ENCODE data around the gene UBXN11. TPM values are rescaled to one million over a fixed set of nuclear protein-coding genes. Genes with fewer than 3 reads are reported as not detected.

Gene UBXN11
- 15.8 TPM for polyA plus RNA-seq (2013, experiment 1 of 4)
- 18.3 TPM for polyA plus RNA-seq (2013, experiment 2 of 4)
- 13.1 TPM for polyA plus RNA-seq (2013, experiment 3 of 4)
- polyA plus RNA-seq (2013, experiment 4 of 4): 15.9 TPM

- 5% methylated on average over 51 of the region's 51 CpGs for WGBS, 2 experiments
- Histone ChIP-seq H3K27me3 (ENCODE audit: control insufficient read depth, insufficient read depth, low read length, poor library complexity, severe bottlenecking) (no peaks in the 10 kb centered on the region), H3K4me3 (ENCODE audit: insufficient read depth, low read depth, low read length) (peak within 1 kb of the TSS; percentile 60), H3K27ac (ENCODE audit: insufficient read depth, low read depth, low read length, poor library complexity, severe bottlenecking) (peak within 1 kb of the TSS; percentile 52), H3K9me3 (ENCODE audit: control insufficient read depth, low read length) (no peaks in the 10 kb centered on the region), H3K36me3 (ENCODE audit: control insufficient read depth, insufficient read depth, low read length) (no peaks in the 10 kb centered on the region), H3K4me1 (ENCODE audit: control insufficient read depth, insufficient read depth, low read length) (peaks cover 3% of the 10 kb centered on the region)
These were observed at the start of gene UBXN11 for GRCh38 chr1:26306290-26307229. Gene UBXN11 (minus strand): TSS chr1:26306636. CDS start chr1:26302883, 3,753 bp downstream.

GRCh38 chr1:26356106-26356505, 49.7 kb upstream of the UBXN11 start:
- H3K27me3 ChIP-seq (ENCODE audit: control insufficient read depth, insufficient read depth, low read length, poor library complexity, severe bottlenecking): peaks cover 27% of the 10 kb centered on the region
- H3K4me1 ChIP-seq (ENCODE audit: control insufficient read depth, insufficient read depth, low read length): peaks cover 27% of the 10 kb centered on the region
- H3K9me3 ChIP-seq (ENCODE audit: control insufficient read depth, low read length): no peaks in the 10 kb centered on the region
- H3K27ac ChIP-seq (ENCODE audit: insufficient read depth, low read depth, low read length, poor library complexity, severe bottlenecking): no peak overlapping the region
- WGBS, 2 experiments: 94 to 97% methylated on average over 5 of the region's 5 CpGs
- no peaks in the 10 kb centered on the region for H3K36me3 ChIP-seq (ENCODE audit: control insufficient read depth, insufficient read depth, low read length)
- H3K4me3 ChIP-seq (ENCODE audit: insufficient read depth, low read depth, low read length): no peak overlapping the region

- Histone ChIP-seq H3K27ac (ENCODE audit: insufficient read depth, low read depth, low read length, poor library complexity, severe bottlenecking) (no peak overlapping the region), H3K36me3 (ENCODE audit: control insufficient read depth, insufficient read depth, low read length) (no peaks in the 10 kb centered on the region), H3K4me3 (ENCODE audit: insufficient read depth, low read depth, low read length) (no peak overlapping the region), H3K9me3 (ENCODE audit: control insufficient read depth, low read length) (no peaks in the 10 kb centered on the region), H3K4me1 (ENCODE audit: control insufficient read depth, insufficient read depth, low read length) (peaks cover 29% of the 10 kb centered on the region), H3K27me3 (ENCODE audit: control insufficient read depth, insufficient read depth, low read length, poor library complexity, severe bottlenecking) (peaks cover 16% of the 10 kb centered on the region)
- WGBS, 2 experiments: 92 to 94% methylated on average over 9 of the region's 9 CpGs
These were observed 48.5 kb upstream of the UBXN11 start for GRCh38 chr1:26354972-26355371.

GRCh38 chr1:26353976-26354820, 47.8 kb upstream of the UBXN11 start, which contains the start of gene CRYBG2:
Gene CRYBG2 (minus strand): TSS chr1:26354130. CDS start chr1:26346657, 7,473 bp downstream.
- H3K27ac ChIP-seq (ENCODE audit: insufficient read depth, low read depth, low read length, poor library complexity, severe bottlenecking): no peak within 1 kb of the TSS
- 90 to 91% methylated on average over 21 of the region's 21 CpGs for WGBS, 2 experiments
- peaks cover 8% of the 10 kb centered on the region for H3K27me3 ChIP-seq (ENCODE audit: control insufficient read depth, insufficient read depth, low read length, poor library complexity, severe bottlenecking)
- H3K36me3 ChIP-seq (ENCODE audit: control insufficient read depth, insufficient read depth, low read length): no peaks in the 10 kb centered on the region
- no peaks in the 10 kb centered on the region for H3K9me3 ChIP-seq (ENCODE audit: control insufficient read depth, low read length)
- no peak within 1 kb of the TSS for H3K4me3 ChIP-seq (ENCODE audit: insufficient read depth, low read depth, low read length)
- peaks cover 29% of the 10 kb centered on the region for H3K4me1 ChIP-seq (ENCODE audit: control insufficient read depth, insufficient read depth, low read length)

- no peak overlapping the region for H3K27ac ChIP-seq (ENCODE audit: insufficient read depth, low read depth, low read length, poor library complexity, severe bottlenecking)
- 91% methylated on average over 4 of the region's 4 CpGs for WGBS, 2 experiments
- no peak overlapping the region for H3K4me3 ChIP-seq (ENCODE audit: insufficient read depth, low read depth, low read length)
- H3K27me3 ChIP-seq (ENCODE audit: control insufficient read depth, insufficient read depth, low read length, poor library complexity, severe bottlenecking): no peaks in the 10 kb centered on the region
- H3K36me3 ChIP-seq (ENCODE audit: control insufficient read depth, insufficient read depth, low read length): no peaks in the 10 kb centered on the region
- H3K9me3 ChIP-seq (ENCODE audit: control insufficient read depth, low read length): no peaks in the 10 kb centered on the region
- peaks cover 29% of the 10 kb centered on the region for H3K4me1 ChIP-seq (ENCODE audit: control insufficient read depth, insufficient read depth, low read length)
These were observed 46.9 kb upstream of the UBXN11 start for GRCh38 chr1:26353210-26353859.

GRCh38 chr1:26352338-26352679, 45.9 kb upstream of the UBXN11 start:
- Histone ChIP-seq H3K27me3 (ENCODE audit: control insufficient read depth, insufficient read depth, low read length, poor library complexity, severe bottlenecking) (no peaks in the 10 kb centered on the region), H3K9me3 (ENCODE audit: control insufficient read depth, low read length) (no peaks in the 10 kb centered on the region), H3K27ac (ENCODE audit: insufficient read depth, low read depth, low read length, poor library complexity, severe bottlenecking) (no peak overlapping the region), H3K4me1 (ENCODE audit: control insufficient read depth, insufficient read depth, low read length) (peaks cover 29% of the 10 kb centered on the region), H3K36me3 (ENCODE audit: control insufficient read depth, insufficient read depth, low read length) (no peaks in the 10 kb centered on the region), H3K4me3 (ENCODE audit: insufficient read depth, low read depth, low read length) (no peak overlapping the region)
- WGBS, 2 experiments: 88 to 89% methylated on average over 5 of the region's 5 CpGs

GRCh38 chr1:26351590-26352337, 45.3 kb upstream of the UBXN11 start:
- Histone ChIP-seq H3K36me3 (ENCODE audit: control insufficient read depth, insufficient read depth, low read length) (no peaks in the 10 kb centered on the region), H3K9me3 (ENCODE audit: control insufficient read depth, low read length) (no peaks in the 10 kb centered on the region), H3K27me3 (ENCODE audit: control insufficient read depth, insufficient read depth, low read length, poor library complexity, severe bottlenecking) (no peaks in the 10 kb centered on the region), H3K4me1 (ENCODE audit: control insufficient read depth, insufficient read depth, low read length) (peaks cover 24% of the 10 kb centered on the region), H3K4me3 (ENCODE audit: insufficient read depth, low read depth, low read length) (no peak overlapping the region), H3K27ac (ENCODE audit: insufficient read depth, low read depth, low read length, poor library complexity, severe bottlenecking) (peak overlapping the region; percentile 93)
- 68 to 75% methylated on average over 12 of the region's 12 CpGs for WGBS, 2 experiments

GRCh38 chr1:26350701-26351589, 44.5 kb upstream of the UBXN11 start:
- 56 to 70% methylated on average over 9 of the region's 9 CpGs for WGBS, 2 experiments
- Histone ChIP-seq H3K4me3 (ENCODE audit: insufficient read depth, low read depth, low read length) (no peak overlapping the region), H3K27me3 (ENCODE audit: control insufficient read depth, insufficient read depth, low read length, poor library complexity, severe bottlenecking) (no peaks in the 10 kb centered on the region), H3K36me3 (ENCODE audit: control insufficient read depth, insufficient read depth, low read length) (no peaks in the 10 kb centered on the region), H3K27ac (ENCODE audit: insufficient read depth, low read depth, low read length, poor library complexity, severe bottlenecking) (peak overlapping the region; percentile 93), H3K9me3 (ENCODE audit: control insufficient read depth, low read length) (no peaks in the 10 kb centered on the region), H3K4me1 (ENCODE audit: control insufficient read depth, insufficient read depth, low read length) (peaks cover 20% of the 10 kb centered on the region)

- H3K27ac ChIP-seq (ENCODE audit: insufficient read depth, low read depth, low read length, poor library complexity, severe bottlenecking): peak overlapping the region; percentile 93
- no peaks in the 10 kb centered on the region for H3K27me3 ChIP-seq (ENCODE audit: control insufficient read depth, insufficient read depth, low read length, poor library complexity, severe bottlenecking)
- H3K4me3 ChIP-seq (ENCODE audit: insufficient read depth, low read depth, low read length): no peak overlapping the region
- H3K36me3 ChIP-seq (ENCODE audit: control insufficient read depth, insufficient read depth, low read length): no peaks in the 10 kb centered on the region
- H3K4me1 ChIP-seq (ENCODE audit: control insufficient read depth, insufficient read depth, low read length): peaks cover 20% of the 10 kb centered on the region
- WGBS, 2 experiments: 60 to 73% methylated on average over 2 of the region's 2 CpGs
- H3K9me3 ChIP-seq (ENCODE audit: control insufficient read depth, low read length): no peaks in the 10 kb centered on the region
These were observed 43.9 kb upstream of the UBXN11 start for GRCh38 chr1:26350343-26350700.

Measured in ectodermal cell (in vitro differentiated cells).